Esophagus muscularis mucosa (tissue), 4 donors: ENCODE results near the gene QKI. TPM values are rescaled to one million over a fixed set of nuclear protein-coding genes. Genes with fewer than 3 reads are reported as not detected.
"Not testable (repeated sequence)": the region's sequence is repeated elsewhere in the genome, so short reads cannot be mapped to it uniquely, and the experiment has no call there.

Experiments
- DNase-seq: peaks from one replicate; pipeline ENCODE4 v3.0.0-alpha.2; 2017; ENCODE audit errors: extremely low spot score
- H3K27ac ChIP-seq, 4 donors: fragments of 200-600 bp; sonication (generic); replicated peaks in 1 of 4; 1 replicate in 3 of 4; 2 replicates in 1 of 4; pipeline ENCODE4 v1.5.1; 2016 to 2019; ENCODE audit warnings: mild to moderate bottlenecking in 1 of 4
- H3K27me3 ChIP-seq, 4 donors: fragments of 200-600 bp; sonication (generic); one replicate each; pipeline versions ENCODE4 v1.5.1 to v1.6.0; 2016 to 2019
- H3K36me3 ChIP-seq, 4 donors: fragments of 200-600 bp; sonication (generic); one replicate each; pipeline ENCODE4 v1.5.1; 2016 to 2019
- H3K4me1 ChIP-seq, 4 donors: fragments of 200-600 bp; sonication (generic); one replicate each; pipeline ENCODE4 v1.5.1; 2016 to 2019
- H3K4me3 ChIP-seq, 4 donors: fragments of 200-600 bp; sonication (generic); 1 replicate in 2 of 4; 2 replicates in 2 of 4; pipeline ENCODE4 v1.5.1; 2016 to 2019; ENCODE audit warnings: mild to moderate bottlenecking in 4 of 4, moderate library complexity in 1 of 4
- H3K9me3 ChIP-seq, 4 donors: fragments of 200-600 bp; sonication (generic); 1 replicate in 3 of 4; 2 replicates in 1 of 4; pipeline ENCODE4 v1.5.1; 2016 to 2019
- EP300 ChIP-seq: sonication (generic); formaldehyde crosslinking; IDR thresholded peaks from one replicate; pipeline ENCODE4 v1.6.1; 2017; ENCODE audit warnings: antibody characterized with exemption
- POLR2A ChIP-seq: fragments of 450-650 bp; IDR thresholded peaks from one replicate; pipeline ENCODE4 v1.6.1; 2017; ENCODE audit warnings: antibody characterized with exemption, moderate library complexity, mild to moderate bottlenecking, low read depth
- POLR2AphosphoS5 ChIP-seq, 2 donors: sonication (generic); formaldehyde crosslinking; IDR thresholded peaks; one replicate each; pipeline ENCODE4 v1.6.1; 2017; ENCODE audit warnings: antibody characterized with exemption in 2 of 2
- WGBS: methylation state at CpG from one replicate; pipeline ENCODE4 v1.1.5; 2018; 5-methylcytosine and 5-hydroxymethylcytosine counted together
- intact Hi-C: fragments of 100-400 bp; cut with DNase I; formaldehyde crosslinking; loops from one replicate; pipeline ENCODE4 v1.15.1; 2023
- total RNA-seq, 4 donors: library from RNA; depleted of rRNA; stranded (reverse); fragments of >200 nt; gene quantifications; one replicate each; pipeline versions ENCODE4 v1.1.0 to v1.2.1, GENCODE V29; 2016
- TF ChIP-seq, protein P1 (sequence below), 3 experiments: fragments of 200-600 bp in 2 of 3; fragments of 450-650 bp in 1 of 3; sonication (generic) in 2 of 3; IDR thresholded peaks; one replicate each; pipeline ENCODE4 v1.5.1; 2017 to 2019; ENCODE audit warnings: antibody characterized with exemption in 3 of 3, mild to moderate bottlenecking in 2 of 3, moderate library complexity in 1 of 3

QKI gene
- total RNA-seq, 4 donors from 2014 or later = 176 to 290 (median 237) TPM

DNA sequence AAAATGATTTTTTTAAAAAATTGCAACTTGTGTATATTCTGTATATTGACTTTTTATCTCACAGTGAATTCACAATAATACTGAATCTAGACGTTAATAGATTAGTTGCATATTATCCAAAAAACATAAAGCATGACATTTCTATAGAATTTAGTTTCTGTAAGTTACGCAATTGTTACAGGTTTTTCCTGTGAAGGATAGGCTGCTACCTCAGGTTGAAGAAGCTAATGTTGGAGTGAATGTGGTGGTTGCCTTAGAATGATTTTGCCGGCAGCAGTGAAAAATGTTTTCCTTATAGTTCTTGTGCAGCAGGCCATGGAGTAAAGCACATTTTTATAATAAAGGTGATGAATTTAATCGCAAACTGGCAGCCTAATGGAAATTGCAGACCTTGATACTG, 20.5 kb downstream of the QKI start:
- H3K27ac ChIP-seq = no peak overlapping the region
- no peak for TF ChIP-seq POLR2A
- TF ChIP-seq, protein P1, sequence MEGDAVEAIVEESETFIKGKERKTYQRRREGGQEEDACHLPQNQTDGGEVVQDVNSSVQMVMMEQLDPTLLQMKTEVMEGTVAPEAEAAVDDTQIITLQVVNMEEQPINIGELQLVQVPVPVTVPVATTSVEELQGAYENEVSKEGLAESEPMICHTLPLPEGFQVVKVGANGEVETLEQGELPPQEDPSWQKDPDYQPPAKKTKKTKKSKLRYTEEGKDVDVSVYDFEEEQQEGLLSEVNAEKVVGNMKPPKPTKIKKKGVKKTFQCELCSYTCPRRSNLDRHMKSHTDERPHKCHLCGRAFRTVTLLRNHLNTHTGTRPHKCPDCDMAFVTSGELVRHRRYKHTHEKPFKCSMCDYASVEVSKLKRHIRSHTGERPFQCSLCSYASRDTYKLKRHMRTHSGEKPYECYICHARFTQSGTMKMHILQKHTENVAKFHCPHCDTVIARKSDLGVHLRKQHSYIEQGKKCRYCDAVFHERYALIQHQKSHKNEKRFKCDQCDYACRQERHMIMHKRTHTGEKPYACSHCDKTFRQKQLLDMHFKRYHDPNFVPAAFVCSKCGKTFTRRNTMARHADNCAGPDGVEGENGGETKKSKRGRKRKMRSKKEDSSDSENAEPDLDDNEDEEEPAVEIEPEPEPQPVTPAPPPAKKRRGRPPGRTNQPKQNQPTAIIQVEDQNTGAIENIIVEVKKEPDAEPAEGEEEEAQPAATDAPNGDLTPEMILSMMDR (IDR thresholded peaks at IDR 0.05) = no peak
- no peak for TF ChIP-seq POLR2AphosphoS5 (IDR thresholded peaks at IDR 0.05)
- H3K4me3 ChIP-seq = no peak overlapping the region
- whole genome bisulfite sequencing = 86% methylated on average over 4 of the region's 4 CpGs
- no peak for DNase-seq
- no peaks in the 10 kb centered on the region for H3K36me3 ChIP-seq
- intact Hi-C loops = no loop called here
- peaks cover 52 to 86% (median 74%) of the 10 kb centered on the region in 4 donors for H3K4me1 ChIP-seq
- H3K9me3 ChIP-seq = no peaks in the 10 kb centered on the region
- H3K27me3 ChIP-seq = no peaks in the 10 kb centered on the region

- 69% methylated on average over 3 of the region's 3 CpGs for WGBS
Measured at GRCh38 chr6:163436843-163437242, 22.3 kb downstream of the QKI start.

GRCh38 chr6:163437466-163437865, 22.9 kb downstream of the QKI start:
- DNase-seq = no peak
- Histone ChIP-seq H3K27me3 (no peaks in the 10 kb centered on the region), H3K9me3 (no peaks in the 10 kb centered on the region), H3K27ac (no peak overlapping the region), H3K36me3 (no peaks in the 10 kb centered on the region), H3K4me3 (no peak overlapping the region), H3K4me1 (peaks cover 65 to 92% (median 80%) of the 10 kb centered on the region in 4 donors)
- intact Hi-C loops = no loop called here
- 81% methylated on average over 3 of the region's 3 CpGs for WGBS
- TF ChIP-seq EP300 (no peak), POLR2AphosphoS5 (IDR thresholded peaks at IDR 0.05) (no peak), POLR2A (no peak)
- TF ChIP-seq, protein P1 (IDR thresholded peaks at IDR 0.05) = no peak

More at GRCh38 chr6:163436843-163437242, 22.3 kb downstream of the QKI start:
- TF ChIP-seq, protein P1 (IDR thresholded peaks at IDR 0.05) = no peak
- no peak for TF ChIP-seq EP300
- TF ChIP-seq POLR2AphosphoS5 (IDR thresholded peaks at IDR 0.05) = no peak
- no peak for TF ChIP-seq POLR2A
- no peaks in the 10 kb centered on the region for H3K36me3 ChIP-seq
- no peak overlapping the region for H3K27ac ChIP-seq
- H3K9me3 ChIP-seq = no peaks in the 10 kb centered on the region
- peaks cover 58 to 88% (median 77%) of the 10 kb centered on the region in 4 donors for H3K4me1 ChIP-seq
- no peak for DNase-seq
- intact Hi-C loops = no loop called here
- no peak overlapping the region for H3K4me3 ChIP-seq
- H3K27me3 ChIP-seq = no peaks in the 10 kb centered on the region

DNA sequence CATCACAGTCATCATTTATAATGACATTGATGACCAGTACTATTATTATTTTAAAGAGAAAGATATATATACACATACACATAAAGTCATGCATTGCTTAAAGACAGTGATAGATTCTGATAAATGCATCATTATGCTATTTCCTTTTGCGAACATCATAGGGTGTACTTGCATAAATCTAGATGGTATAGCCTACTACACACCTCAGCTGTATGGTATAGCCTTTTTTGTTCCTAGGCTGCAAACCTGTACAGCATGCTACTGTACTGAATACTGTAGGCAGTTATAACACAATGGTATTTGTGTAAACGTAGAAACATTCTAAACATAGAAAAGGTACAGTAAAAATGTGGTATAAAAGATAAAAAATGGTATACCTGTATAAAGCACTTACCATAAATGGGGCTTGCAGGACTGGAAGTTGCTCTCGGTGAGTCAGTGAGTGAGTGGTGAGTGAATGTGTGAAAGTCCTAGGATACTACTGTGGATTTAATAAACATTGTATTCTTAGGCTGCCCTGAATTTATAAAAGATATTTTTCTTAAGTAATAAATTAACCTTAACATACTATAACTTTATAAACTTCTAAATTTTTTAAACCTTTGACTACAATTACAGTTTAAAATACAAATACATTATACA, 23.9 kb downstream of the QKI start:
- Histone ChIP-seq H3K4me1 (peaks cover 67 to 96% (median 82%) of the 10 kb centered on the region in 4 donors), H3K4me3 (no peak overlapping the region), H3K27ac (no peak overlapping the region), H3K27me3 (no peaks in the 10 kb centered on the region), H3K36me3 (no peaks in the 10 kb centered on the region), H3K9me3 (no peaks in the 10 kb centered on the region)
- 45% methylated on average over 3 of the region's 3 CpGs for WGBS
- intact Hi-C loops = no loop called here
- no peak for TF ChIP-seq POLR2AphosphoS5 (IDR thresholded peaks at IDR 0.05)
- no peak for TF ChIP-seq POLR2A
- TF ChIP-seq EP300 = no peak
- TF ChIP-seq, protein P1 (IDR thresholded peaks at IDR 0.05) = no peak
- DNase-seq = no peak

GRCh38 chr6:163438940-163439335, 24.4 kb downstream of the QKI start:
- TF ChIP-seq POLR2A (no peak), POLR2AphosphoS5 (IDR thresholded peaks at IDR 0.05) (no peak), EP300 (no peak)
- TF ChIP-seq, protein P1 (IDR thresholded peaks at IDR 0.05) = no peak
- no peaks in the 10 kb centered on the region for H3K9me3 ChIP-seq
- no peak overlapping the region for H3K27ac ChIP-seq
- WGBS = 90% methylated on average over 4 of the region's 4 CpGs
- intact Hi-C loops = no loop called here
- no peak for DNase-seq
- no peaks in the 10 kb centered on the region for H3K27me3 ChIP-seq
- peaks cover 69 to 96% (median 83%) of the 10 kb centered on the region in 4 donors for H3K4me1 ChIP-seq
- no peak overlapping the region for H3K4me3 ChIP-seq
- H3K36me3 ChIP-seq = no peaks in the 10 kb centered on the region

GRCh38 chr6:163439390-163439789, 24.9 kb downstream of the QKI start:
- 95% methylated on average over 9 of the region's 10 CpGs for WGBS
- H3K36me3 ChIP-seq, H3K27ac ChIP-seq, DNase-seq, H3K9me3 ChIP-seq, intact Hi-C loops, H3K4me3 ChIP-seq, H3K27me3 ChIP-seq: not testable (repeated sequence)
- peaks cover 73 to 95% (median 86%) of the 10 kb centered on the region in 4 donors for H3K4me1 ChIP-seq
